ENCODE measurements around the gene ADAMTS17. TPM values are rescaled to one million over a fixed set of nuclear protein-coding genes. Genes with fewer than 3 reads are reported as not detected.

Gene ADAMTS17
- total RNA-seq, 4 donors from 2014 or later, result 7.2 to 15.1 (median 8.9) TPM

GRCh38 chr15:99987701-99988100, 354.1 kb downstream of the ADAMTS17 start:
- TF ChIP-seq CTCF (IDR thresholded peaks at IDR 0.05) (no peak), POLR2A (IDR thresholded peaks at IDR 0.05) (no peak)
- Histone ChIP-seq H3K27me3 (no peaks in the 10 kb centered on the region), H3K9me3 (no peaks in the 10 kb centered on the region), H3K27ac (no peak overlapping the region), H3K4me3 (no peak overlapping the region), H3K4me1 (no peaks in the 10 kb centered on the region), H3K36me3 (no peaks in the 10 kb centered on the region)
- DNase-seq, result no peak

DNA sequence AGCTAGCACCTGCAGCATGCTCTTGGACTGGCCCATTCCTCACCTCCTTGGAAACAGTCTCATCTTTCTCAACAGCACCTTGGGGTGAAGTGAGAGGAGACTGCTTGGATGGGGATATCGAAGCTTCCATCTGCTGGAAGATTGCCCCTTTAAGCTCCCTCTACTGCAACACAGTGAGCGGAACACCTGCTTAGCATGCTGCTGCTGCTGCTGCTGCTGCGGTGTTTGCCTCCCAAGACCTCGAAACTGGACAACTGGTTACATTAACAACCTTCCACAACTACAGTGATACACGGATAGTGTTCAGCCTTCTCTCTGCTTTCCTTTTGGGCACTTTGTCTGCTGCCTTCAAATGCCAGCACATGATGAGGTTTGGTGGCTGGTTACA, 354.7 kb downstream of the ADAMTS17 start:
- DNase-seq, result no peak
- Histone ChIP-seq H3K4me1 (no peaks in the 10 kb centered on the region), H3K27me3 (no peaks in the 10 kb centered on the region), H3K4me3 (no peak overlapping the region), H3K9me3 (no peaks in the 10 kb centered on the region), H3K36me3 (no peaks in the 10 kb centered on the region), H3K27ac (no peak overlapping the region)
- TF ChIP-seq CTCF (IDR thresholded peaks at IDR 0.05) (no peak), POLR2A (IDR thresholded peaks at IDR 0.05) (no peak)

GRCh38 chr15:99986297-99987118, 355.3 kb downstream of the ADAMTS17 start:
- Histone ChIP-seq H3K4me1 (no peaks in the 10 kb centered on the region), H3K4me3 (no peak overlapping the region), H3K27ac (no peak overlapping the region), H3K9me3 (no peaks in the 10 kb centered on the region), H3K36me3 (no peaks in the 10 kb centered on the region), H3K27me3 (no peaks in the 10 kb centered on the region)
- DNase-seq, result no peak
- no peak for TF ChIP-seq POLR2A (IDR thresholded peaks at IDR 0.05)

DNA sequence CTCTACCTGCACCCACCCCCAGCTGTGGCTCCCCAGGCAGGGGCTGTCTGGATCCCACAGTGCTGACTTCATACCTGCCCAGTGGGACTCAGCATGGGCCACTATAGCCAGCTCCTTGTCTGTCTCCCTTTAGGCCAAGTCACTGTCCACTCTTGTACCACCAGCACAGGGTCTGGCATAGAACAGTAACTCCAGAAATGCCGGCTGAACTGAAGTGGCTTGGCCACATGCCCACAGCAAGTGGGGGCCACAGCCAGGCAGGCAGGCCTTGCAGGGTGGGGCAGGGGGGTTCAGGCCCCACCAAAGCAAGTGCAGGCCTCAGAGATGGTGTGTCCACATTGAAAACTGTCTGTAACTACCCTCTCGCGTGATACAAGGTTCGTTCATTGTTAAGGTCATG, 355.9 kb downstream of the ADAMTS17 start:
- Histone ChIP-seq H3K4me3 (no peak overlapping the region), H3K4me1 (no peaks in the 10 kb centered on the region), H3K9me3 (no peaks in the 10 kb centered on the region), H3K27ac (no peak overlapping the region), H3K36me3 (no peaks in the 10 kb centered on the region), H3K27me3 (no peaks in the 10 kb centered on the region)
- DNase-seq, result no peak
- TF ChIP-seq CTCF (IDR thresholded peaks at IDR 0.05), result no peak
- TF ChIP-seq POLR2A (IDR thresholded peaks at IDR 0.05), result no peak

DNA sequence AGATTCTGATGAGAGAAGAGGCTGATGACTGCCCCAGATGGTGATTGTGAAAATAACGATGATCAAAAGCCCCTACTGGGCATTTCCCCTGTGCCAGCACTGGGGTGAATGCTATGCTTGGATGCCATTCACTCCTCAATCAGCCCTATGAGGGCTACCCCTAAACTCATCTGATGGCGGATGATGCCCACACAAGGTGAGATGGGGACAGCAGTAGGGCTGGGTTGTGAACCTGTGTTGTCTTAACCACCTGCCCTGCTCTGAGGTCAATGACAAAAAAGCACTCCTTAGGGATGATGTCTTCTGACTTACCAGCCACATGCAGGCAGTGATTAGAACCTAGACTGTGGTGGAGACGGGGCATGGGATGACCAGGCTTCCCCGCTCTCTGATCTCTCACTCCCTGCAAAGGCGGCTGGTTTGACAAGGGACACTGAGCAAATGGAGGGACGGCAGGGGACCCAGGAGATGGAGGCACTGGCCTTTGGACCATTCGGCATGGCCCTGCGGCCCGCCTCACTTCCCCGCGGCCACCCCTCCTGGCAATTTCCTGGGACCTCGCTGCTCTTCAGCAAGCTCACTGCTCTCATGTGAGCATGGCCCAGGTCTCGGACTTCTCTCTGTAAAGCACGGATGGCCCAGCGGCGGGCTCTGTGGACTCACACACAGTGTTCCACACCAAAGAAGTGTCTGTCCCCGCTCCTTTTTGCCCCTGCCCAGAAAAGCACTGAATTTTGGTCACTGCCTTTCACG, 357.1 kb downstream of the ADAMTS17 start:
- TF ChIP-seq CTCF (IDR thresholded peaks at IDR 0.05), result no peak
- TF ChIP-seq POLR2A (IDR thresholded peaks at IDR 0.05), result no peak
- Histone ChIP-seq H3K9me3 (no peaks in the 10 kb centered on the region), H3K4me1 (no peaks in the 10 kb centered on the region), H3K27me3 (no peaks in the 10 kb centered on the region), H3K4me3 (no peak overlapping the region), H3K27ac (no peak overlapping the region), H3K36me3 (no peaks in the 10 kb centered on the region)
- no peak for DNase-seq

DNA sequence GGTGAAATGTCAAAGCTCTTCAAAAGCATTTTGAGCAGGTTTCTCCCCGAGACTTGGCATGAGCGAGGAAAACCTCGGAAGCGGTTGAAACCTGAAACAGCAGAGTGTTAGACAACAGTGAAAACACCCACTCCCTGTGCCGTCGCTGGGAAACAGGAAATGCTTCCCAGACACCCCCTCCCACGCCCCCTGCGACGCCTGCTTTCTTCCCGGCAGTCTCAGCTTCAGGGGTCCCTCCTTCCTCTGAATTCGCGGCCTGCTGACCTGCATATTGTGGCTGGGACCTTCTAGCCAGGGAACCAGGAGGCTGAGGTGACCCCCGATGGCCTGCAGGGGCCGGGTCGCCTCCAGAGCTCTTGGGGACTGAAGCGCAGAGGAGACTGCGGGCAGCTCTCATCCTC, 357.9 kb downstream of the ADAMTS17 start:
- no peak for DNase-seq
- Histone ChIP-seq H3K4me1 (no peaks in the 10 kb centered on the region), H3K27ac (no peak overlapping the region), H3K9me3 (no peaks in the 10 kb centered on the region), H3K27me3 (no peaks in the 10 kb centered on the region), H3K4me3 (no peak overlapping the region), H3K36me3 (no peaks in the 10 kb centered on the region)
- no peak for TF ChIP-seq POLR2A (IDR thresholded peaks at IDR 0.05)
- no peak for TF ChIP-seq CTCF (IDR thresholded peaks at IDR 0.05)
